ENCODE data around the gene CLIP4.

CLIP4 gene

DNA sequence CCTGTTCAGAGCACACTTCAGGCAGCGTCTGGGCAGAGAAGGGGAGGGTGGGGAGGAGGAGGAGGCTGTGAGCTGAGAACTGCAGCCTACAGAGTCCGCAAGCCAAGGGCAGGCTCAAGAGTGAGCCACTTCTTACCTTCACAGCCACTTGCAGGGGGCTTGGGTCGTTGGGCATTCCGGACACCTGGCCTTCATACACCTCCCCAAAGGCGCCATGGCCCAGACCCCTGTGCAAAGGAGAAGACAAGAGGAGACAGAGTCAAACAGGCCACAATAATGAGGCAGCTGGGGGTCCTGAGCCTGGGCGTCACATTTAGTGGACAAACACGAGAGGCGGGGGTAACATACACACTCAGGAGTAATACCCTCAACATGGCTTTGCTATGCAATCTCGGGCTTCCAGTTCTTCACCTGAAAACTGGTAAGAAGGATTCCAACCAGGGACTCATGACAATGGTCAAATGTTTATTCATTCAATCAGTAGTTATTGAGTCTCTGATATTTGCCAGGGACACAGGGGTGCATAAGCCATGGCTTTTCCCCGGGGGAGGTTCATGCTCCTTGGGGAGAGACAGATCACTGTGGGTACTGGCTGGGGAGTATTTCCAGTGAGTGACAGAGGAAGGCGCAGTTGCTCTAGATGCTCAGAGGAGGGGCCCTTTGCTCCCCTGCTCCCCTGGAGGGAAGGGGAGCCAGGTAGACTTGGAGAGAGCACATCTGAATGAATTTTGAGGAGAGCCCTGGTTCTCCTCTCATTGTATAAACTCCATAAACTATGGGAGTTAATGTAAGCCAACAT, 107.4 kb downstream of the CLIP4 start:
- no peak for DNase-seq (ENCODE audit: low spot score)

DNA sequence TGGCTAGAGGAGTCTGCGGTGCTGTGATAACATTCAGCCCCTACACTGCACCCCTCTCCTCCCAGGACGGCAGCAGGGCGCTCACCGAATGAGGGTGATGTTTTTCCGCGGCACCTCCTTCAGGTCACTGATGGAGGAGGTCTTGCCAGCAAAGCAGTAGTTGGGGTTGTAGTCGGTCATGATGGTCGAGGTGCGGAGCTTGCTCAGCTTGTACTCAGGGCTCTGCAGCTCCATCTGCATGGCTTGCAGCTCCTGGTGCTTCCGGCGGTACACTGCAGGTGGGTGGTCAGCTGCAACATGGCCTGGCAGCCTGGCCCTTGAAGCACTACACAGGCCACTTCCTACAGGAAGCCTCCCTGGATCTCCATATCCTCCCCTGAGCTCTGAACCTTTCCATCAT, 108.0 kb downstream of the CLIP4 start:
- DNase-seq (ENCODE audit: low spot score), result no peak

GRCh38 chr2:29223851-29224692, 108.9 kb downstream of the CLIP4 start:
- DNase-seq (ENCODE audit: low spot score), result peak; percentile 43

GRCh38 chr2:29224693-29225551, 109.7 kb downstream of the CLIP4 start:
- no peak for DNase-seq (ENCODE audit: low spot score)

- DNase-seq (ENCODE audit: low spot score), result no peak
Measured at GRCh38 chr2:29225814-29226213, 110.6 kb downstream of the CLIP4 start.

- DNase-seq (ENCODE audit: low spot score), result no peak
Measured at GRCh38 chr2:29226375-29226774, 111.2 kb downstream of the CLIP4 start.

- no peak for DNase-seq (ENCODE audit: low spot score)
Measured at GRCh38 chr2:29226808-29227207, 111.6 kb downstream of the CLIP4 start.

DNA sequence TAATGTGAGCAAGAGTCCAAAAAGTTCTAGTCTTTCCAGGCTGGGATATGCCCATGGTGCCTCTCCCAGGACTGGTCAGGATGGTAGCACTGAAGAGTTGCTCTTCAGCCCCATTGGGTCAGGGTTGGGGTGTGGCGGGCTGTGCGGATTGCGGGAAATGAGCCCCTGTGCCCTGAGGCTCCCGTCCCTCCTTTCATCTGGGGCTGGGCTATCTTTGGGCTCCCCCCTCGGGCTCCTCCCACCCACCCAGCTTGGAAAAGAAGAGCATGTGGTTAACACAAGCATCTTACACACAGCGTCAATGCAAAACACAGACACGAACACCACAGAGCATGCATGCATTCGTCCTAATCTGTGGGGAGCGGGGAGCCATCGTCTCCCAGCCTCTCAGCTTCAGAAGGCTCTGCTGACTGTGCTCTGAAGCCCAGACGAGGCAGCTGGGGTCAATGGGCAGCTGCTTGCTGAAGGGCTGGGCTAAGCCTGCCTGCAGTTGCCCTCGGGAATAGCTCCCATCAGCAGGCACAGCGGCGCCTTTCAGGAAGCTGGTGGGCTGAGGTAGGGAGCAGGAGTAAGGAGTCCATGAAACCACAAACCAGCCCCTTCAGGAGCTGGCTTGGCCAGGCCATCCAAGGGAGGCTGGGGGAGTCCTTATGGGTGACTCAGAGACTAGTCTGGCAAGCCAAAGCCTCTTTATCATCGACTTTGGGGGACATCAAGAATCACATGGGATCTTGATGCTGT, 112.9 kb downstream of the CLIP4 start:
- DNase-seq (ENCODE audit: low spot score), result no peak

DNA sequence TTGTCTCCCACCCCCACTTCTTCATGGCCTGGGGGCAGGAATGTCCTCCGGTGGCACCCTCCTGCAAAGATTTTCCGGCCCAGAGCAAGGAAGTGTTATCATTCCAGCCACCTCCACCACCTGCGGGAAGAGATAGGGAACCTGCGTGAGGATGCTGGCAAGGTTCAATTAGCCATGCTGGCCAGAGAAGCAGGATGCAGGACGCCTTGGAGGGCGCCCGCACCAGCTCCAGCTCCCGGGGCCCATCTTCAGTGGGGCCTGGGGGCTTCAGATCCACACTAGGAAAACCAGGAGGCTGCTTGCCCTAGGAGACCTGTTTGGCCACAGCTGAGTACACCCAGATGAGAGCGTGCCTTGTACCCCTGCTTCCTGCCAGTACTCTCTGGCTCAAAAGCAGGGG, 113.7 kb downstream of the CLIP4 start:
- no peak for DNase-seq (ENCODE audit: low spot score)

DNA sequence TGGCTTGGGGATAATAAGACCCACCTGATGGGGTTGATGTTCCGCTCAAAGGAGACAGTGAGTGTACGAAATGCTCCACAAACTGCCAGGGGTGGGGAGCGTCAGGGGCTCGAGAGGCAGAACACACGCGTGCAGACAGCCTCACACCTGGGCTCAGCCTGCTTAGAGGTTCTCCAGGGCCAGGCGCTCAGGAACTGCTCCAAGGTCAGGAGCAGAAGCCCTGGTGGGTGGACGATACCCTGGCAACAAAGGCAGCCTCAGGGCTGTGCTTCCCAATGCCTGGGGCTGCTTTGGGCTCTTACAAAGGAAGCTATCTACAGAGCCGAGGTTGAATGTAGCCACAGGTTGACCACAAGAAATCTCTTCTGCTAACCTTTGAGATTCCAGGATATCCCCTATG, 114.4 kb downstream of the CLIP4 start:
- DNase-seq (ENCODE audit: low spot score), result no peak

GRCh38 chr2:29232041-29232440, 116.8 kb downstream of the CLIP4 start:
- no peak for DNase-seq (ENCODE audit: low spot score)

GRCh38 chr2:29233428-29233827, 118.2 kb downstream of the CLIP4 start:
- no peak for DNase-seq (ENCODE audit: low spot score)

DNA sequence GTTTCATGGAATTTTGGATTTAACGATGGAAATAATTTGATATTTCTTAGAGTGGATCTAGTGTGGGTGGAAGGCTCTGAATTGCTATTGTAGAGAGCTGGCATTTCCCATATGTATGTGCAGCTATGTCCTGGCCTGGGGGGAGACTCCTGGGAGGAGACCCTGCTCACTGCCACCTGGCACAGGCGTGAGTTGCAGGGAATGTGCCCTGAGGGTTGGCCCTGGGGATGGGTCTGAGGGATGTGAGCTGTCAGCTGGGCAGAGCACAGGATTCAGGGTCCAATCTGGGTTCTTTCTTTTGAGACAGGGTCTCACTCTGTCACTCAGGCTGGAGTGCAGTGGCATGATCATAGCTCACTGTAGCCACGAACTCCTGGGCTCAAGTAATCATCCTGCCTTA, 120.2 kb downstream of the CLIP4 start:
- DNase-seq (ENCODE audit: low spot score), result no peak

DNA sequence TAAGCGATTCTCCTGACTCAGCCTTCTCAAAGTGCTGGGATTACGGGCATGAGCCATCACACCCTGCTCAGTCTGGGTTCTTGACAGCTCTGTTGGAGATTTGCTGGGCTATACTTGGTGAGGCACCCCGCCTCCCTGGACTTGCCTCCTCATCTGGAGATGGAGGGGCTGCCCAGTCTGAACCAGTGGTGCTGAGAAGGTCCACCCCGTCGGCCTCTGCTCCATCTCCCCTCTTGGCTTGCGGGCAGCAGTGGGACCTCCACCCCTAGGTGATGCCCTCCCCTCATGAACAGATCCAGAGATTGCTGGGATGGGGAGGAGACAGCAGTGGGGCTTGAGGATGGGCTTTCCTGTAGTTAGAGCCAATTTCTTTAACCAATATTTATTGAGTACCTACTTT, 120.9 kb downstream of the CLIP4 start:
- DNase-seq (ENCODE audit: low spot score), result no peak

- peak; percentile 12 for DNase-seq (ENCODE audit: low spot score)
Measured at GRCh38 chr2:29238497-29238896, 123.3 kb downstream of the CLIP4 start.
